22Rv1 (cell line): ENCODE results near the gene GASK1A.

Source experiments
- ZFX ChIP-seq: fragments of 450-650 bp; IDR thresholded peaks from 2 replicates; pipeline ENCODE4 v1.6.1; 2017; ENCODE audit warnings: antibody characterized with exemption, borderline replicate concordance
- TF ChIP-seq, protein P1 (sequence below): fragments of 450-650 bp; IDR thresholded peaks from 2 replicates; pipeline ENCODE4 v1.5.1; 2017; ENCODE audit warnings: mild to moderate bottlenecking

DNA sequence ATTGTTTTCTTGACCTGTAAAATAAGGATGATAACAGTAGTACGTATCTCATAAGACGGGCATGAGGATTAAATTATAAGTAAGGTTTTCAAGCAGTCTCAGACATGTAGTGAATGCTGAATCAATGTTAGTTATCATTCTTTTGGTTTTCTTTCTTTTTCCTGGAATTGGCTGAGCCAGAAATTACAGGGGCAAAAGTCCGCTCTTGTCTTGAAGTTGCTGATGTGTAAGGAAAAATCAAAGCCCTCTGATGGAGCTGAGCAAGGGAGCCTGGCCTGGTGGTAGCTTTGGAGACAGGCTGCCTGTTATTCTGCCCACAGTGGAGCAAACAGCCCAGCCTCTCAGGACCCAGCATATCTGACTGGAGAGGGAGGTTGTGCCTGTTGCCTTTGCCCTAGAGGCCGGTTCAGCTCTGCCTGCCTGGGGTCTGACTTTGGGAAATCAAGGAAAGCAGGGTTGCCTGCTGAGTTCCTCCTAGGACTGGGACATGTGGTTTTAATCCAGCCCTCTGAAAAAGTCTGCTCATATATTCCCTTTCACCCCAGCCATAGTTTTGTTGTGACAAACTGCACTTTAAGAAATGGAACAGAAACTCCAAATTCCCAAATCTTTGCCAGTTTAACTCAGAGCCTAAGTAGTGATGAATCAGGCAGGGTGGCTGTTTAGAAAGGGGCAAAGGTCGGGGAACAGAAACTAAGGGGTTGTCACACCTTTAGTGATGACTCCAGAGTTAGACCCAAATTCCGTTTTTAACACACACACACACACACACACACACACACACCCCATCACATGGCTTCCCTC lies 40.1 kb downstream of the GASK1A start:
- TF ChIP-seq, protein P1, sequence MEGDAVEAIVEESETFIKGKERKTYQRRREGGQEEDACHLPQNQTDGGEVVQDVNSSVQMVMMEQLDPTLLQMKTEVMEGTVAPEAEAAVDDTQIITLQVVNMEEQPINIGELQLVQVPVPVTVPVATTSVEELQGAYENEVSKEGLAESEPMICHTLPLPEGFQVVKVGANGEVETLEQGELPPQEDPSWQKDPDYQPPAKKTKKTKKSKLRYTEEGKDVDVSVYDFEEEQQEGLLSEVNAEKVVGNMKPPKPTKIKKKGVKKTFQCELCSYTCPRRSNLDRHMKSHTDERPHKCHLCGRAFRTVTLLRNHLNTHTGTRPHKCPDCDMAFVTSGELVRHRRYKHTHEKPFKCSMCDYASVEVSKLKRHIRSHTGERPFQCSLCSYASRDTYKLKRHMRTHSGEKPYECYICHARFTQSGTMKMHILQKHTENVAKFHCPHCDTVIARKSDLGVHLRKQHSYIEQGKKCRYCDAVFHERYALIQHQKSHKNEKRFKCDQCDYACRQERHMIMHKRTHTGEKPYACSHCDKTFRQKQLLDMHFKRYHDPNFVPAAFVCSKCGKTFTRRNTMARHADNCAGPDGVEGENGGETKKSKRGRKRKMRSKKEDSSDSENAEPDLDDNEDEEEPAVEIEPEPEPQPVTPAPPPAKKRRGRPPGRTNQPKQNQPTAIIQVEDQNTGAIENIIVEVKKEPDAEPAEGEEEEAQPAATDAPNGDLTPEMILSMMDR = no peak
- no peak for TF ChIP-seq ZFX
